ENCODE results near the gene SLC6A4.

DNA sequence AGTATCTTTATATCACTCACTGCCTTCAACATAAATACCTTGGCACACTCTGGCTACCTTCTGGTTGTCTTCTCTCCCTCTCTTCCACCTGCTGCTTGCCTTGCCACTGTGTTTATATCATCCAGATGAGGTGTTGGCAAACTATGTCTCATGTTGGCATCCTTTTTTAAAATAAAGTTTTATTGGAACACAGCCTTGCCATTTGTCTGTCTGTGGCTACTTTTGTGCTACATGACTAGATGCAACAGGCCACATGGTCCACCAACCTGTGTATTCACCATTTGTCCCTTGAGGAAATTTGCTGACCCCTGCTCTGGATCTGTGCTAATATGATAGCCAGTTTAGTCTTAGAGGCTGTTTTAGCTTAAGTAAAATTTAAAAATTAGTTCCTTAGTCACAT is 82.0 kb downstream of the SLC6A4 start:
- TF ChIP-seq, protein P1, sequence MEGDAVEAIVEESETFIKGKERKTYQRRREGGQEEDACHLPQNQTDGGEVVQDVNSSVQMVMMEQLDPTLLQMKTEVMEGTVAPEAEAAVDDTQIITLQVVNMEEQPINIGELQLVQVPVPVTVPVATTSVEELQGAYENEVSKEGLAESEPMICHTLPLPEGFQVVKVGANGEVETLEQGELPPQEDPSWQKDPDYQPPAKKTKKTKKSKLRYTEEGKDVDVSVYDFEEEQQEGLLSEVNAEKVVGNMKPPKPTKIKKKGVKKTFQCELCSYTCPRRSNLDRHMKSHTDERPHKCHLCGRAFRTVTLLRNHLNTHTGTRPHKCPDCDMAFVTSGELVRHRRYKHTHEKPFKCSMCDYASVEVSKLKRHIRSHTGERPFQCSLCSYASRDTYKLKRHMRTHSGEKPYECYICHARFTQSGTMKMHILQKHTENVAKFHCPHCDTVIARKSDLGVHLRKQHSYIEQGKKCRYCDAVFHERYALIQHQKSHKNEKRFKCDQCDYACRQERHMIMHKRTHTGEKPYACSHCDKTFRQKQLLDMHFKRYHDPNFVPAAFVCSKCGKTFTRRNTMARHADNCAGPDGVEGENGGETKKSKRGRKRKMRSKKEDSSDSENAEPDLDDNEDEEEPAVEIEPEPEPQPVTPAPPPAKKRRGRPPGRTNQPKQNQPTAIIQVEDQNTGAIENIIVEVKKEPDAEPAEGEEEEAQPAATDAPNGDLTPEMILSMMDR (IDR thresholded peaks at IDR 0.05 in 8 of 11, conservative IDR thresholded peaks at IDR 0.05 in 3 of 11), result no peak
- TF ChIP-seq POLR2A (IDR thresholded peaks at IDR 0.05), result no peak
- TF ChIP-seq POLR2AphosphoS5 (IDR thresholded peaks at IDR 0.05), result no peak

Measured in spleen (tissue), 7 donors.